GM21786 (cell line): Measurements from ENCODE around the gene AOPEP.
"Not testable (repeated sequence)": the region's sequence is repeated elsewhere in the genome, so short reads cannot be mapped to it uniquely, and the experiment has no call there.

Source experiments
- ATAC-seq: cut with Tn5 transposase; IDR thresholded peaks from one replicate; pipeline ENCODE4 v1.9.1; 2021; ENCODE audit not compliant: unreplicated experiment

Gene AOPEP

GRCh38 chr9:94840738-94841137, 114.2 kb downstream of the AOPEP start:
- no peak for ATAC-seq

DNA sequence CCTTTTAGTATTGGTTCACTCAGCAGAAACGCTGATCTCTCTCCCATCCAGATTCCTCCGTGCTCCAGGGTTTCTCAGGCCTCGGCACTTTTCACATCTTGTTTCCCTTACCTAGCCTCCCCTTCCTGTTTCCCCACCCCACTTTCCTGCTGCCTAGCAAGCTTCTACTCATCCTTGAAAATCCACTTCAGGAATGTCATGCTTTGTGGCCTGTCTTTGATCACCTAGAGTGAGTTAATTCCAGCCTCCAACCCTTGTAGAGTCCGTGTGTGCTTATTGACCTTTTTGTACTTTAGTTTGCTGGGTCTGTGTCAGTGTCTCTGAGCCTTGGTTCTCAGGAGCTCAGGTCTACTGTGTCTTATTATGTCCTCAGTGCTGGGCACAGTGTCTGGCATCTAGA, 116.6 kb downstream of the AOPEP start:
- ATAC-seq, result no peak

- no peak for ATAC-seq
These were observed 120.2 kb downstream of the AOPEP start for GRCh38 chr9:94846739-94847138.

DNA sequence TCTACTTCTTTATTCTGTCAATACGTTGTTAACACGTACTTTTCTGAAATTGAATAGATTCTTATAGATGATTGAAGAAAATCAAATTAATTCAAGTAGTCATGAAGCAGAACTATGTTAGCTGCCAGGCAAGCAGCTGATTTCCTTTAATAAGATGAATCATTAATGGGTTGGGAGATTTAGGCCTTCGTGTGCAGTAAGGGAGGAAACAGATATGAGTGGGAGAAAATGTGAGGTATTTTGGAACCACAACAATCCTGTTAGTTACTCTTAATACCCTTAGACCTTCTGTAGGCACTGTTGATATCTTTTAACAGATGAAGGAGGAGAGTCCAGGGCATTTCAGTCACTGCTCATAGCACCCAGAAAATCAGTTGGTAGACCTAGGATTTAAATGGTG, 121.0 kb downstream of the AOPEP start:
- ATAC-seq, result no peak

DNA sequence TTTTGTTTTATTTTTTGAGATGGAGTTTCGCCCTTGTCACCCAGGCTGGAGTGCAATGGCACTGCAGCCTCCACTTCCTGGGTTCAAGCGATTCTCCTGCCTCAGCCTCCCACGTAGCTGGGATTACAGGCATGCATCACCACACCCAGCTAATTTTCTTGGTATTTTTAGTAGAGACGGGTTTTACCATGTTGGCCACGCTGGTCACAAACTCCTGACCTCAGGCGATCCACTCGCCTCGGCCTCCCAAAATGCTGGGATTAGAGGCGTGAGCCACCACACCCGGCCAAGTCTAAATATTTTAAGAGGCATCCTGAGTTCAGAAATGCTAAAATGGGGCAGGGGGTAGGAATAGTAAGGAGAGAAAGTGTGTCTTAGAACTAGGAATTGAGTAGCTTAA, 122.3 kb downstream of the AOPEP start:
- not testable (repeated sequence) for ATAC-seq

DNA sequence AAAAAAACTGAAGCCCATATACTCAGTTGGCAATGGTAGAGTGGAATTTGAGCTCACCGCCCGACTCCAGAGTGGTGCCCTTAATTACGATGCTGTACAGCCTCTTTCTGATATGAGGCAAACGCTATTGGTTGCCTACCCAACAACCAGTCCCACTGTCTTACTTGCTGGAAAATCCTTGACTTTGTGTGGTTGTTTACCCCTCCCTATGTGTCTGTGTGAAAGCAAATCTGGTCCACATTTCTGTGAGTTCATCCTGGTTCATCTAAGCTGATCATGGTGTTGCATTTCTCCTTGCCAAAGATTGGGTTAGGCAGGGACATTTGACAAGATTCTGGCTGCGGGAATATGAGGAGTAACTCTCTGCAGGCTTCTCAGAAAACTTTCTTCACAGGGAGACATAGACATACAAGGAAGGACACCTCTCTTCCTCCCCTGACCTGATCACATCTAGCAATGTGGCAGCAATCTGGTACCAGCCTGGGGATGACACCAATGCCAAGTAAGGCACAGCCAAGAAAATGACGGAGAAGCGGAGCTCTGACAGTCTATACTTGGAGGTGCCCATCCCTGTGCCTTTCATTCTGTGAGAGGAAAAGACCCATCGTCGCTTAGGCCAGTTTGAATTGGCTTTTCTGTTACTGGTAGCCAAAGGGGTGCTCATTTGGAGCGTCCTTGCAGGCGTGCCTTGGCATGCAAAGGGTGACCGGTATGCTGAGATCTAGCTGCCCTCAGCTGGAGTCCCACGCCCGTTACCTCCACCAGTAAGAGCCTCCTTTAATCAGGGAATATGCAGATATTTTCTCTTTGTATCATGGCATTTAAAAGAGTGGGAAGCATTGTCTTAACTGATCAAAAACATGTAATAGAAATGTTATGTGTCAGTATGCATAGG, 124.3 kb downstream of the AOPEP start:
- no peak for ATAC-seq

GRCh38 chr9:94851467-94851866, 125.0 kb downstream of the AOPEP start:
- no peak for ATAC-seq

GRCh38 chr9:94851892-94852291, 125.4 kb downstream of the AOPEP start:
- no peak for ATAC-seq

GRCh38 chr9:94852373-94852772, 125.9 kb downstream of the AOPEP start:
- no peak for ATAC-seq

DNA sequence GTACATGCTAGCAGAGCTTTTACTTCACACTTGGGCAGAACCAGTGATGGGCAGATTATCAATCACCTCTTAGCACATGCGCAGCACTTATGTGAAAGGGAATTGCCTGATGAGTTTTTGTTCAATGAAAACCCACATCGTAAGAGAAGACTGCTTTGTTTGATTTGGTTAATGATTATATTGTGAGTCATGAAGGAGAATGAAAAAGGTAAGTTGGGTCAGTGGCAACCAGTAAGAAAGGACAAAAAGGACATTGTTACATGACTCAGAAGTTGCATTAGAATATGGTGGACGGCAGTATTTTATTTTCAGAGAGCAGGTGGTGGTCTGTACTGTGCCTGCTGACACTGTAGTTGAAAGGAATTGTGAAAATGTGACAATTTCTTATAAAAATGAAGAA, 127.4 kb downstream of the AOPEP start:
- no peak for ATAC-seq

DNA sequence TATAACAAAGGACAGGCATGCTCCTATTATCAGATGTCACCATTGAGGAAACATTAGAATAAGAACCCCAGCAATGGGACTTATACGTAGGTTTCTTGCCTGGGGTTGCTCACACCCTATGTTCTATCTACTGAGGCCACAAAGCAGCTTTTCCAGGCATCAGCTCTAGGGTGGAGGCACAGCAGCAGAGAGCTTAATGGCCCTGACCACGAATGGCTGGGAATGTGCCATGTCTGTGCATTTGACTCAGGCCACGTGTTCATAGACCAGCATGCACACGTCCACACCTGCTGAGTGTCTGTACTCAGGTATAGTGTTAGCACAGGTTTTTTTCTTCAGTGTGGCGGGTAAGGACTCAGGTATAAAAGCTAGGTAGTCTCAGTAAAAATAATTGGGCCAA, 129.4 kb downstream of the AOPEP start:
- no peak for ATAC-seq

DNA sequence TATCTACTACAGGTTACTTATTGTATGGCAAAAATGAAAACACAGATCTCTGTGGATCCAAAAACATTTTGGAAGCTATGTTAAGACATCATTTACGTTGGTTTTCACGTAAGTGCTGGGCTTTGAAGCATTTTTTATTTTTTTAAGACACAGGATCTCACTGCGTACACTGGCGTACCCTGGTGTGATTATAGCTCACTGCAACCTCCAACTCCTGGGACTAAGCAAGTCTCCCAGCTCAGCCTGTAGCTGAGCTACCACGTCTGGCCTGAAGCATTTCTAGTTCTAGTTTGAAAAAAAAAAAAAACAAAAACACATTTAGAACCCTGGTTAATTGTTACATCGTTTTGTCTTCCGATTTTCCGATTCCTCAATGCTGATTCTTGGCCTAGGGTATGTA, 131.3 kb downstream of the AOPEP start:
- ATAC-seq, result no peak

- no peak for ATAC-seq
These were observed 132.7 kb downstream of the AOPEP start for GRCh38 chr9:94859226-94859625.

DNA sequence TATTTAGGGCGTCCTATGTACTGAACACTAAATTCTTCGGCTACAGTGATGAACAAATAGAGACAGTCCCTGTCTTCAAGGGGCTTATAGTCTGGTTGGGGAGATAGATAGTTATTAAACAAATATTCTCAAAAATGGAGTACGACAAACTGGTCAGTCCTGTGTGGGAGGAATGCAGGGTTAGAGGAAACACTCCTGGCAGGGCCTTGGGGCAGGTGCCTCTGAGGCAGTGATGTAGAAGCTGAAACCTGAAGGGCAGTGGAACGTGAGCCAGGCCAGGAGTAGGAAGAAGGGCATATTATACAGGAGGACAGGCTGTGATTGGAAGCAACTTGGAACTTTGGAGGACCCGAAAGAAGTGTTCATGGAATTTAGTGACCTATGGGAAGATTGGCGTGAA, 133.4 kb downstream of the AOPEP start:
- ATAC-seq, result no peak

- ATAC-seq, result peak; percentile 90
These were observed 134.4 kb downstream of the AOPEP start for GRCh38 chr9:94860678-94861588.

- no peak for ATAC-seq
These were observed 135.2 kb downstream of the AOPEP start for GRCh38 chr9:94861589-94862272.

- ATAC-seq, result no peak
These were observed 137.7 kb downstream of the AOPEP start for GRCh38 chr9:94864196-94864595.

DNA sequence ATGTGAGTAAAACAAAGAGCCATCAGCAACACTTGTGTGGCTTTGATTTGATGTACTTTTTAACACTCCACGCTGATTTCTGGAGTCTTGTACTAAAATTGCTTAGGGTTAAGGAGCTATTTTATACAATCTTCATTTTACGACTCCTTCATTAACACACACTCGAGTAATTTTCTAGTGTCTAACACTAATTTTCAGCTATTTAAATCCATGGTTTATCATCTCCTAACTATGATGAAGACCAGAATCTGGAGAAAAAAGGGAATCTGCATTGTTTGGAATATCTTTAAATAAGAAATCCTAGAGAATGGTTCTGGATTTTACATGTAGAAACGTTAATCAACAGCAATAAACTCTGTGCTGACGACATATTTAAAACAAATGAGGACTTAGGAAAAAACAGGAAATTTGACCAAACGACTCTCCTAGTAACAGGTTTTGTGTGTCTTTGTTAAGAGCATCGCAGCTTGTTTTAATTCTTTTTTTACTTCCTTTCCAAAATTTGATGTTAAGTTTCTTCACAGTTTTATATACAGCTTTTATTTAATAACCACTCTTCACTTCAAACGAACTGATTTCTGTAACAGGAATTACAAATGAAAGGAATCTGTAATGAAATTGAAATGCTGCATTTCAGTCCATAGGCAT, 138.5 kb downstream of the AOPEP start:
- no peak for ATAC-seq

DNA sequence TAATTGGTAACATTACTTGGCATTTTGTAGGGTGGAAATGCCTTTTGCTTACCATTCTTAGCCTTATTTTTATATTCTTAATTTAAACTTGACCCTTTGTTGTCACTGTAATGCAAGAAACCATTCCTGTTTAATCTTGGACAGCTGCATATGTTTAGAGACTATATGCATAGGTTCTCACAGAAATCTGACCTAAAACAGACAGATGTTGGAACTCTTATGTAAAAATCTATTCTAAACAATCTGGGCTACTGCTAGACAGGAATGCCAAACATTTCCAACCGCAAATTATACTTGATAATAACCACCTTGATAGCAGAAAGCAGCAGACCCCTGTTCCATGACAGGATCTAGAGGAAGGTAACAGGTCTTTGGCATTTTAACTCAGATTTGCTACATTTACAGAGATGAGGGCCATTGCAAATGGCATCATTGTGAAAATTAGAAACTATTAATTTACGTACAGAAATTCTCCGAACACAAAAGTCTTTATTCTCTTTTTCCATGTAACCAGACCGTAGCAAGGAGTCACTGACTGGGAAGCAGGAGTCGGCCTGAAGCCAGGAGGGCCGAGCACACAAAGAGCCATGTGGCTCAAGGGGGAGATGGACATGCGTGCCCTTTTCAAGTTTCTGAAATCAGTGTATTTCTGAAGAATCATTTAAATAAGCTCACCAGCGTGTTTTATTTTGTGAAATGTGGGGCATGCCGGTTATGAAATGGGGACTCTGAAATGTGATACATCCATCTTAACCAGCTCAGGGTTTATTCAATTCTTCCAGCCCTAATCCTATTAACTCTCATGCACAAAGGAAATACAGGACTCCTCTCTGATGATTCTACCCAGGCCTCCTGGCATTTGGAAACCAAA, 139.3 kb downstream of the AOPEP start:
- no peak for ATAC-seq

DNA sequence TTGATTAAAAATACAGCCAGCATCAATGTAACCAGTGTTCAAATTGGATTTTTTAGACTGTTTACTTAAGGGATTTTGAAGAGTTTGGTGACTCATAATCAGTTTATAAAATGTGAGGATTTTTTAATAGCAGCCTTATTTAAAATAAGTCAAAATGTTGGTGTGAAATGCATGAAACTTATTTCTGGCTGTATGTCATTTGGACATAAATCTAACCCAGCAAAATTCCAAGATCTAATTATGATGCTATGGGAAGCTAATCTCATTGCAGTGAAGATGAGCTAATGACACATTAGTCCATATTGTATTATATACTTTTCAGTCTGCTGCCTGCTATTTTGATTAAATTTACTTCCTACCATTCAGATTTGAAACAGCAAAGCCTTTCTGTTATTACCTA, 140.3 kb downstream of the AOPEP start:
- ATAC-seq, result no peak
